OCI-LY3 (cell line): Measurements from ENCODE around the gene STK17A.

Experiments used
- H2AFZ ChIP-seq: fragments of 200-600, 300-600 bp; shearing (Covaris generic); 2 replicates; pipeline ENCODE4 v1.6.0; 2014; ENCODE audit warnings: antibody characterized with exemption, low read depth, low read length
- H3K27ac ChIP-seq: fragments of 200-600, 300-600 bp; sonication (generic); 2 replicates; pipeline ENCODE4 v1.5.1; 2014; ENCODE audit warnings: mild to moderate bottlenecking, low read length, moderate library complexity, mixed read lengths
- H3K27me3 ChIP-seq: fragments of 200-600, 300-600 bp; sonication (generic); 2 replicates; pipeline ENCODE4 v1.6.1; 2014; ENCODE audit warnings: low read depth, low read length, mixed read lengths
- H3K36me3 ChIP-seq: fragments of 200-600, 300-600 bp; sonication (generic); replicated peaks from 2 replicates; pipeline ENCODE3; 2014; ENCODE audit warnings: low read depth, low read length, mixed read lengths
- H3K4me1 ChIP-seq: fragments of 300-600, 200-600 bp; sonication (generic); 2 replicates; pipeline ENCODE4 v1.6.1; 2014; ENCODE audit warnings: low read length, mixed read lengths
- H3K4me2 ChIP-seq: fragments of 200-600, 300-600 bp; sonication (generic); 2 replicates; pipeline ENCODE4 v1.6.1; 2014; ENCODE audit warnings: low read length, mixed read lengths
- H3K4me3 ChIP-seq: fragments of 300-600, 200-600 bp; sonication (generic); 2 replicates; pipeline ENCODE4 v1.5.1; 2014; ENCODE audit warnings: antibody characterized with exemption, mild to moderate bottlenecking, low read length, moderate library complexity
- H3K79me2 ChIP-seq: fragments of 300-600, 200-600 bp; shearing (Covaris generic); 2 replicates; pipeline ENCODE4 v1.6.1; 2014; ENCODE audit warnings: mild to moderate bottlenecking, low read length, mixed read lengths
- H3K9ac ChIP-seq: fragments of 300-600, 200-600 bp; shearing (Covaris generic); 2 replicates; pipeline ENCODE4 v1.6.0; 2014; ENCODE audit warnings: mild to moderate bottlenecking, low read length, moderate library complexity
- H3K9me3 ChIP-seq: fragments of 200-600, 300-600 bp; shearing (Covaris generic); 2 replicates; pipeline ENCODE4 v1.6.1; 2014; ENCODE audit warnings: low read length, mixed read lengths; ENCODE audit not compliant: insufficient read depth
- H4K20me1 ChIP-seq: fragments of 200-600, 300-600 bp; sonication (generic); 2 replicates; pipeline ENCODE4 v1.6.1; 2016; ENCODE audit warnings: low read length, mixed read lengths; ENCODE audit not compliant: insufficient read depth
- EZH2phosphoT487 ChIP-seq: fragments of 200-600 bp; shearing (Covaris generic); IDR thresholded peaks from 2 replicates; pipeline ENCODE4 v1.6.1; 2018; ENCODE audit warnings: antibody characterized with exemption, mixed run types, low read depth
- TF ChIP-seq, protein P1 (sequence below): fragments of 200-600, 300-600 bp; sonication (generic); IDR thresholded peaks from 2 replicates; pipeline ENCODE4 v1.5.1; 2014; ENCODE audit warnings: antibody characterized with exemption, low read length, low read depth

Gene STK17A

DNA sequence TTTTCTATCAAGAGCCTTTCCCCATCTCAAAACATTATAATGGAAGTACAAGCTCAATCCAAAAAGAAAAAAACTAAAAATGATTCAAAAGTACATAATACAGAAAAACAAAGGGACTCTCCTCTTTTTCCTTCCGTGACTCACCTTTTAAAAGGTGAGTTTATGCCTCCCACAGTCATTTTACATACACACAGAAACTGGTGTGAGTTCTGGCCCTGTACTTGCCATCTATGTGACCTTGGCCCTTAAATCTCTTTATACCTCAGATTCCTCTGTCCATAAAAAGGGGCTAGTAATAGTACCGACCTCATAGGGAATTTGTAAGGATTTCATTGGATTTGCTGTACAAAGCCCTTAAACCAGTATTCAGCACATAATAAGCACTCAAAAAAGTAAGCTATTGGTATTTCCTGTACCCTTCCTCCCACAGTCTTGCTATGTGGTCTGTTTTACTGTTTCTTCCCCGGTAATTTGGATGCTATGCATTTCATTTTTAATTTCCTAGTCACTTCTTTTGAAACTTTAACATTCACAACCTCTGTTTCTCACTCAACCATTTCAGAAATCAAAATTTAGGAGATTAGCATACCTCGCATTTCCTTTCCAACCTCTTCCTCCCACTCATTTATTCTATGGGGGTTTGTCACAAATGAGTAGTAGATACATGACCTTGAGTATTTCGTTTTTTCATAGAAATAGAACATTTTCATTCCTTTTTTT, 39.0 kb downstream of the STK17A start:
- H3K4me3 ChIP-seq, result no peak overlapping the region
- TF ChIP-seq, protein P1, sequence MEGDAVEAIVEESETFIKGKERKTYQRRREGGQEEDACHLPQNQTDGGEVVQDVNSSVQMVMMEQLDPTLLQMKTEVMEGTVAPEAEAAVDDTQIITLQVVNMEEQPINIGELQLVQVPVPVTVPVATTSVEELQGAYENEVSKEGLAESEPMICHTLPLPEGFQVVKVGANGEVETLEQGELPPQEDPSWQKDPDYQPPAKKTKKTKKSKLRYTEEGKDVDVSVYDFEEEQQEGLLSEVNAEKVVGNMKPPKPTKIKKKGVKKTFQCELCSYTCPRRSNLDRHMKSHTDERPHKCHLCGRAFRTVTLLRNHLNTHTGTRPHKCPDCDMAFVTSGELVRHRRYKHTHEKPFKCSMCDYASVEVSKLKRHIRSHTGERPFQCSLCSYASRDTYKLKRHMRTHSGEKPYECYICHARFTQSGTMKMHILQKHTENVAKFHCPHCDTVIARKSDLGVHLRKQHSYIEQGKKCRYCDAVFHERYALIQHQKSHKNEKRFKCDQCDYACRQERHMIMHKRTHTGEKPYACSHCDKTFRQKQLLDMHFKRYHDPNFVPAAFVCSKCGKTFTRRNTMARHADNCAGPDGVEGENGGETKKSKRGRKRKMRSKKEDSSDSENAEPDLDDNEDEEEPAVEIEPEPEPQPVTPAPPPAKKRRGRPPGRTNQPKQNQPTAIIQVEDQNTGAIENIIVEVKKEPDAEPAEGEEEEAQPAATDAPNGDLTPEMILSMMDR, result no peak
- no peak for TF ChIP-seq EZH2phosphoT487
- H3K27me3 ChIP-seq, result no peaks in the 10 kb centered on the region
- no peaks in the 10 kb centered on the region for H3K79me2 ChIP-seq
- H3K9me3 ChIP-seq, result no peaks in the 10 kb centered on the region
- no peak overlapping the region for H3K27ac ChIP-seq
- H2AFZ ChIP-seq, result no peak overlapping the region
- H3K9ac ChIP-seq, result no peak overlapping the region
- H3K36me3 ChIP-seq, result peaks cover 11% of the 10 kb centered on the region
- no peaks in the 10 kb centered on the region for H3K4me1 ChIP-seq
- no peak overlapping the region for H3K4me2 ChIP-seq
- no peaks in the 10 kb centered on the region for H4K20me1 ChIP-seq

DNA sequence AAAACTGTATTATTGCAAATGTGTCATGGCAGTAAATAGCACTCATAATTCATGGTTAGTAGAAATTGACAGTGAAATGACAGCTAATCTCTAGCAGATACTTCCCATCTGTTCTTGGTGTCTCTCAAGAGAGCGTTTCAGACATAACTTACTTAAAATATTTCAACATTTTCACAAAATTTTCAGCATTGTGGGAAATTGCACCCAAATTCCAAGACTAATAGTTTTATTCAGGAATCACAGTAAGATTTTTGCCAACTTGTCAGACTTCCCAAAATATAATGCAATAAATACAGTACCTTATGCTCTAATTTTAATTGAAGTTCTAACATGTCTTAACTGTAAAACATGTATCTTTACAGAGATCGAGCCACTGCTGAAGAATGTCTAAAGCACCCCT, 41.2 kb downstream of the STK17A start:
- H3K4me1 ChIP-seq, result no peaks in the 10 kb centered on the region
- H3K4me3 ChIP-seq, result no peak overlapping the region
- no peak overlapping the region for H2AFZ ChIP-seq
- H3K9ac ChIP-seq, result no peak overlapping the region
- no peaks in the 10 kb centered on the region for H3K79me2 ChIP-seq
- H4K20me1 ChIP-seq, result no peaks in the 10 kb centered on the region
- H3K4me2 ChIP-seq, result no peak overlapping the region
- no peaks in the 10 kb centered on the region for H3K27me3 ChIP-seq
- no peak overlapping the region for H3K27ac ChIP-seq
- TF ChIP-seq, protein P1, result no peak
- no peak for TF ChIP-seq EZH2phosphoT487
- peaks cover 23% of the 10 kb centered on the region for H3K36me3 ChIP-seq
- no peaks in the 10 kb centered on the region for H3K9me3 ChIP-seq

DNA sequence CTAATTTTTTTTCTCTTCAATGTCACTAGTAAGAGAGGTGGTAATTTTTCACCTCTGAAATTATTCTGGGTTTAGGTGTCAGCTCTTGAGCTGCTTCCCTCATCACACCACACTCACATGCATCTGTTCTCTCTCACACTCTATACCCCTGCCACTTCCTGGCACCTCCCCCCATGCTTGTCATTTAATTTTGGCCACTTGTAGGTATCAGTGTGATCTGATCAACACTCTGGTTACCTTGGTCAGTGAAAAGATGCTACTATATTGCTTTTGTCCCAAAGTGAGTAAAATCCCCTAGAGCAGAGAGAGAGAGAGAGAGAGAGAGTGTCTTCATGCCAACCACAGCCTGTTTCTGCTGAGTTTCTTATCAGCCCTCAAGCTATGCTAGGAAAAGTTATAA, 42.5 kb downstream of the STK17A start:
- Histone ChIP-seq H3K9me3 (no peaks in the 10 kb centered on the region), H4K20me1 (no peaks in the 10 kb centered on the region), H3K4me2 (no peak overlapping the region), H3K27me3 (no peaks in the 10 kb centered on the region), H3K79me2 (no peaks in the 10 kb centered on the region), H3K27ac (no peak overlapping the region), H3K4me1 (no peaks in the 10 kb centered on the region), H3K4me3 (no peak overlapping the region), H3K36me3 (peaks cover 27% of the 10 kb centered on the region), H2AFZ (no peak overlapping the region), H3K9ac (no peak overlapping the region)
- TF ChIP-seq, protein P1, result no peak
- no peak for TF ChIP-seq EZH2phosphoT487

DNA sequence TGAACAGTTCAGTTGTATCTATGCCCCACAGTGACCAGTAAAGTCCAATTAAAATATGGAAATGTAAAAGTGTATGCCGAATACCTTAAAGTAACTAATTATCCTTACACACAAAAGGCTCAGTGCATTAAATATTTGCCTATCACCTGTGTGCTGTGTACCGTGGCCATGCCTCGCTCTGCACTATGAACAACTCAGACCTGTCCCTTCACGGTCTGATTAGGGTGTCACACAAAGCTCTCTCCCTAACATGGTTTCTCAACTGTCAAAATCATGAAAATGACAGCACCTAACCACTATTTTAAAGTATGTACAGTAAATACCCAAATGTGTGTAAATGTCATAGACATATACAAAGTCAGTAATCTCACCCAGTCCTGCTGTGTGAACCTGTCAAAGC, 43.1 kb downstream of the STK17A start:
- H3K79me2 ChIP-seq, result no peaks in the 10 kb centered on the region
- H3K9me3 ChIP-seq, result no peaks in the 10 kb centered on the region
- H3K4me3 ChIP-seq, result no peak overlapping the region
- no peaks in the 10 kb centered on the region for H4K20me1 ChIP-seq
- TF ChIP-seq, protein P1, result no peak
- TF ChIP-seq EZH2phosphoT487, result no peak
- H2AFZ ChIP-seq, result no peak overlapping the region
- H3K4me2 ChIP-seq, result no peak overlapping the region
- H3K4me1 ChIP-seq, result no peaks in the 10 kb centered on the region
- H3K27me3 ChIP-seq, result no peaks in the 10 kb centered on the region
- H3K36me3 ChIP-seq, result peaks cover 28% of the 10 kb centered on the region
- no peak overlapping the region for H3K27ac ChIP-seq
- no peak overlapping the region for H3K9ac ChIP-seq
